Natural killer cell (primary cell): Measurements from ENCODE around the gene STAMBP. TPM values are rescaled to one million over a fixed set of nuclear protein-coding genes. Genes with fewer than 3 reads are reported as not detected.

Source experiments
- ATAC-seq, 3 donors: fragments of 150-1000 bp in 2 of 3; fragments of 200-7000 bp in 1 of 3; cut with Tn5 transposase; 1 replicate in 1 of 3; 2 replicates in 2 of 3; pipeline ENCODE4 v1.10.0; 2021; ENCODE audit warnings: mild to moderate bottlenecking in 2 of 3, moderate library complexity in 2 of 3
- DNase-seq, 2 donors: peaks; one replicate each; pipeline versions ENCODE4 v3.0.0 to v3.0.0-alpha.2; 2013 to 2021; ENCODE audit warnings: mixed read lengths in 1 of 2
- H3K27ac ChIP-seq: one replicate; pipeline ENCODE4 v1.5.1; 2013; ENCODE audit warnings: mild to moderate bottlenecking, low read length
- H3K27me3 ChIP-seq: one replicate; pipeline ENCODE4 v1.6.1; 2013; ENCODE audit warnings: low read length; ENCODE audit not compliant: control insufficient read depth, insufficient read depth
- H3K36me3 ChIP-seq: one replicate; pipeline ENCODE4 v1.6.1; 2013; ENCODE audit warnings: low read length; ENCODE audit not compliant: control insufficient read depth, insufficient read depth
- H3K4me1 ChIP-seq: one replicate; pipeline ENCODE4 v1.6.1; 2013; ENCODE audit warnings: low read length; ENCODE audit not compliant: control insufficient read depth, insufficient read depth
- H3K4me3 ChIP-seq: one replicate; pipeline ENCODE4 v1.5.1; 2013; ENCODE audit warnings: low read length
- H3K9me3 ChIP-seq: one replicate; pipeline ENCODE4 v1.6.1; 2013; ENCODE audit warnings: low read length; ENCODE audit not compliant: control insufficient read depth, insufficient read depth
- H3K27ac Mint-ChIP-seq, 2 donors: one replicate each; pipeline ENCODE4 v1.8.0; 2022; ENCODE audit warnings: mild to moderate bottlenecking in 2 of 2, mixed read lengths in 2 of 2, moderate library complexity in 1 of 2
- H3K27me3 Mint-ChIP-seq, 2 donors: one replicate each; pipeline ENCODE4 v1.8.0; 2022; ENCODE audit warnings: low read depth in 2 of 2, mixed read lengths in 2 of 2
- H3K36me3 Mint-ChIP-seq: one replicate; pipeline ENCODE4 v1.8.0; 2022; ENCODE audit warnings: mixed read lengths
- H3K4me1 Mint-ChIP-seq, 2 donors: one replicate each; pipeline ENCODE4 v1.8.0; 2022; ENCODE audit warnings: mixed read lengths in 2 of 2
- H3K4me3 Mint-ChIP-seq: one replicate; pipeline ENCODE4 v1.8.0; 2022; ENCODE audit warnings: mild to moderate bottlenecking, moderate library complexity, mixed read lengths
- H3K9me3 Mint-ChIP-seq, 2 donors: one replicate each; pipeline ENCODE4 v1.8.0; 2022; ENCODE audit warnings: mixed read lengths in 2 of 2
- WGBS: methylation state at CpG from one replicate; pipeline ENCODE4 v1.1.7; 2013; ENCODE audit warnings: missing lambda C conversion rate; ENCODE audit not compliant: insufficient coverage; 5-methylcytosine and 5-hydroxymethylcytosine counted together
- intact Hi-C: fragments of 100-400 bp; cut with micrococcal nuclease; formaldehyde crosslinking; loops from one replicate; pipeline ENCODE4 v1.14.2; 2022
- total RNA-seq, 4 donors: library from RNA; stranded (reverse); fragments of 120-200 nt in 1 of 4; gene quantifications; one replicate each; pipeline versions ENCODE4 v1.2.3 to v1.2.4, GENCODE V29; 2013 to 2022
- TF ChIP-seq, protein P1 (sequence below): fragments of 200-600 bp; IDR thresholded peaks from one replicate; pipeline ENCODE4 v1.8.0; 2022; ENCODE audit warnings: antibody characterized with exemption

The STAMBP gene
- total RNA-seq, 3 donors from 2014 or later (not counting 1 experiment from before 2014, with no cell fraction given), result 23.8 to 27.3 (median 25.3) TPM

DNA sequence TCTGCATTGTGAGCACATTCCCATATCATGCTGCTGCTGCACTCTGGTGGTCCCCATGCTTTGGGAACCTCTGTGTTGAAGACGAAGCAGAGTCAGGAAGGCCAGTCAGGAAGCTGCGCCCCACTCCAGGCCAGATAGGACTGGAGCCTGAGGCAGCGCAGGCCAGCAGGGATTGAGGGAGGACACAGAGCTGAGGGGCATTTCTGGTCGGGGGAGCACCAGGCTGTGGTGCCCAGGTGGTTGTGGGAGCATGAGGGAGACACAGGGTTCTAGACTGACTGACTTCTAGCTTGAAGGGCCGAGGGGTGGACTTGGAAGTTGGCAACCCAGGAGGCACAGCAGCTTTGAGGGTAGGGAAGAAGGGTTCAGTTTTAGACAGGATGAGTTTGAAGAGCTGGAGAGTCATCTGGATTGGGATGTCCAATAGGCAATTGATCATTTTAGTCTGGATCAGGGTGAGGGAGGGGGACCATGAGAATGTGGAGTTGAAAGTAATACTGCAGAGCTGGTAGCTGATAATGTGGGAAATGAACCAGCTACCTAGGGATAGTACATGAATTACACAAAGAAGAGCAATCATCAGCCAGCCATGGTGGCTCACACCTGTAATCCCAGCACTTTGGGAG, 62.6 kb downstream of the STAMBP start:
- no peak for DNase-seq
- TF ChIP-seq, protein P1, sequence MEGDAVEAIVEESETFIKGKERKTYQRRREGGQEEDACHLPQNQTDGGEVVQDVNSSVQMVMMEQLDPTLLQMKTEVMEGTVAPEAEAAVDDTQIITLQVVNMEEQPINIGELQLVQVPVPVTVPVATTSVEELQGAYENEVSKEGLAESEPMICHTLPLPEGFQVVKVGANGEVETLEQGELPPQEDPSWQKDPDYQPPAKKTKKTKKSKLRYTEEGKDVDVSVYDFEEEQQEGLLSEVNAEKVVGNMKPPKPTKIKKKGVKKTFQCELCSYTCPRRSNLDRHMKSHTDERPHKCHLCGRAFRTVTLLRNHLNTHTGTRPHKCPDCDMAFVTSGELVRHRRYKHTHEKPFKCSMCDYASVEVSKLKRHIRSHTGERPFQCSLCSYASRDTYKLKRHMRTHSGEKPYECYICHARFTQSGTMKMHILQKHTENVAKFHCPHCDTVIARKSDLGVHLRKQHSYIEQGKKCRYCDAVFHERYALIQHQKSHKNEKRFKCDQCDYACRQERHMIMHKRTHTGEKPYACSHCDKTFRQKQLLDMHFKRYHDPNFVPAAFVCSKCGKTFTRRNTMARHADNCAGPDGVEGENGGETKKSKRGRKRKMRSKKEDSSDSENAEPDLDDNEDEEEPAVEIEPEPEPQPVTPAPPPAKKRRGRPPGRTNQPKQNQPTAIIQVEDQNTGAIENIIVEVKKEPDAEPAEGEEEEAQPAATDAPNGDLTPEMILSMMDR, result no peak
- Mint-ChIP-seq H3K27ac (no peak overlapping the region), H3K4me3 (no peak overlapping the region), H3K4me1 (peaks cover 24 to 25% of the 10 kb centered on the region in 2 donors), H3K9me3 (no peaks in the 10 kb centered on the region), H3K27me3 (peaks cover 0 to 4% of the 10 kb centered on the region in 2 donors), H3K36me3 (no peaks in the 10 kb centered on the region)
- no peaks in the 10 kb centered on the region for H3K9me3 ChIP-seq
- no peaks in the 10 kb centered on the region for H3K36me3 ChIP-seq
- 90% methylated on average over 5 of the region's 5 CpGs for WGBS
- ATAC-seq, result no peak
- H3K4me1 ChIP-seq, result peaks cover 8% of the 10 kb centered on the region
- H3K27me3 ChIP-seq, result no peaks in the 10 kb centered on the region
- no peak overlapping the region for H3K27ac ChIP-seq
- no peak overlapping the region for H3K4me3 ChIP-seq
- intact Hi-C loops, result no loop called here

DNA sequence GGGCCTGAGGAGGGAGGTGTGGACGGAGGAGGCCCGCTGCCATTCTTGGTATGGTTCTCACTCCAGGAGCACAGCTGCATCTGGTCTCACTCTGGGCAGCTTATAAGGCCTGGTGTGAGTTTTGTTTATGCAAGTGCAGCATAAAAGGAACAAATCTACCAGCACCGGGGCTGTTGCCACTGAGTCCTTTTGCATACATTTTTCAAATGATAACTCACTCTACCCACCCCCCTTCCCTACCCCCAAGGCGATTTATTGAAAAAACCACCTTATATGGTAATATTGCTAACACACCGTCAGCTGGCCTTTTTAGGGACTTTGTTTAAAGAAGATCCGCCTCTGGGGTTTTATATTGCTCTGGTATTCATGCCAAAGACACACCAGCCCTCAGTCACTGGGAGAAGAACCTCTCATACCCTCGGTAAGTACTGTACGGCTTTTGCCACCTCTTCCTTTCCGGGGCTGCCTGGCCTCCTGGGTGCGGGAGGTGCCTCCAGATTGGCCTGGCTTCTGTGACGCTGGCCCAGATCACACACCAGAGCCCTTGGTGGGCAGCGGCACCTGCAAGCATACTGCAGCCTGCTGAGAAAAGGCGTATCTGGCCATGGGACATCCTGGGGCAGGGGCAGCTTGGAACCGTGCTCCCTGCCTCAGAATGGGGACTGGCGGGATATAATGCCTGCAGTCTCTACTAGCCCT, 64.0 kb downstream of the STAMBP start, which contains the start of gene ACTG2:
TSS of gene ACTG2 (plus strand) at position 378 of the 699 bp plus-strand sequence. CDS start 8,304 bp downstream, outside the sequence.
- DNase-seq, result no peak
- H3K27me3 ChIP-seq, result no peaks in the 10 kb centered on the region
- WGBS, result 93% methylated on average over 15 of the region's 15 CpGs
- peaks cover 22% of the 10 kb centered on the region for H3K4me1 ChIP-seq
- Mint-ChIP-seq H3K27ac (no peak within 1 kb of the TSS), H3K9me3 (no peaks in the 10 kb centered on the region), H3K4me1 (peaks cover 31% of the 10 kb centered on the region in 2 donors), H3K4me3 (no peak within 1 kb of the TSS), H3K27me3 (peaks cover 0 to 4% of the 10 kb centered on the region in 2 donors), H3K36me3 (no peaks in the 10 kb centered on the region)
- ATAC-seq, result no peak
- intact Hi-C loops, result no loop called here
- no peaks in the 10 kb centered on the region for H3K9me3 ChIP-seq
- H3K27ac ChIP-seq, result no peak within 1 kb of the TSS
- TF ChIP-seq, protein P1, result no peak
- H3K36me3 ChIP-seq, result no peaks in the 10 kb centered on the region
- H3K4me3 ChIP-seq, result no peak within 1 kb of the TSS

DNA sequence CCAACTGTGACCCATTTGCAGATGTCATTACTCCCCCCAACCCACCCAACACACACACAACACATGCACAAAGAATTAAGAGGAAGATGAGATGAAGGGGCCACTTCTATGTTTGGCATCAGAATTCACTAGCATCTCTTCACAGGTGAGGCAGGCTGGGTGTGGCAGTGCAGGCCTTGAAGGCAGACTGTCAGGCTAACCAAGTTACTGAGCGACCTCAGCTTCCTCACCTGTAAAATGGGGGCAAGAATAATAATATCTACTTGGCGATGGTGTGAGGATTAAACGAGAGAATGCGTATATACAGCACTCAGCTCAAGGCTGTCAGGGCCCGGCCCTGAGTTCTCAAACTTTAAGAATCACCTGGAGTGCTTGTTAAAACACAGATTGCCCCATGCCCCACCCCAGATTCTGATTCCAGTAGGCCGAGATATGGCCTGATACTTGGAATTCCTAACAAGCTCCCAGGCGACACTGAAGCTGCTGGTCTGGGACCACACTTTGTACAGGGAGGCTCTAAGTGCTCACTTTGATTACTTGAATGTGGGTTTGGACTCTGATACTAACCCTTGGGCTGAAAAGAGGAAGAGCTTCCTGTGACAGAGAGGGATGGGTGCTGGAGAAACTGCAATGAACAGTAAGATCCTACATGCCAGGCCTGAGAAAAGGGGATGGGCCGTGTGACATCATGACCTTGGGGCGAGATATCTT, 65.2 kb downstream of the STAMBP start:
- 93% methylated on average over 9 of the region's 9 CpGs for WGBS
- Histone ChIP-seq H3K4me3 (no peak overlapping the region), H3K9me3 (no peaks in the 10 kb centered on the region), H3K27me3 (no peaks in the 10 kb centered on the region), H3K4me1 (peaks cover 22% of the 10 kb centered on the region), H3K27ac (no peak overlapping the region), H3K36me3 (no peaks in the 10 kb centered on the region)
- ATAC-seq, result no peak
- intact Hi-C loops, result no loop called here
- Mint-ChIP-seq H3K27ac (peak overlapping the region in 1 of 2 donors; percentile 97), H3K9me3 (no peaks in the 10 kb centered on the region), H3K27me3 (peaks cover 0 to 4% of the 10 kb centered on the region in 2 donors), H3K4me1 (peaks cover 31% of the 10 kb centered on the region in 2 donors), H3K36me3 (no peaks in the 10 kb centered on the region), H3K4me3 (no peak overlapping the region)
- DNase-seq, result no peak
- TF ChIP-seq, protein P1, result no peak
